Measurements from ENCODE around the gene EXOC6B.

The EXOC6B gene

DNA sequence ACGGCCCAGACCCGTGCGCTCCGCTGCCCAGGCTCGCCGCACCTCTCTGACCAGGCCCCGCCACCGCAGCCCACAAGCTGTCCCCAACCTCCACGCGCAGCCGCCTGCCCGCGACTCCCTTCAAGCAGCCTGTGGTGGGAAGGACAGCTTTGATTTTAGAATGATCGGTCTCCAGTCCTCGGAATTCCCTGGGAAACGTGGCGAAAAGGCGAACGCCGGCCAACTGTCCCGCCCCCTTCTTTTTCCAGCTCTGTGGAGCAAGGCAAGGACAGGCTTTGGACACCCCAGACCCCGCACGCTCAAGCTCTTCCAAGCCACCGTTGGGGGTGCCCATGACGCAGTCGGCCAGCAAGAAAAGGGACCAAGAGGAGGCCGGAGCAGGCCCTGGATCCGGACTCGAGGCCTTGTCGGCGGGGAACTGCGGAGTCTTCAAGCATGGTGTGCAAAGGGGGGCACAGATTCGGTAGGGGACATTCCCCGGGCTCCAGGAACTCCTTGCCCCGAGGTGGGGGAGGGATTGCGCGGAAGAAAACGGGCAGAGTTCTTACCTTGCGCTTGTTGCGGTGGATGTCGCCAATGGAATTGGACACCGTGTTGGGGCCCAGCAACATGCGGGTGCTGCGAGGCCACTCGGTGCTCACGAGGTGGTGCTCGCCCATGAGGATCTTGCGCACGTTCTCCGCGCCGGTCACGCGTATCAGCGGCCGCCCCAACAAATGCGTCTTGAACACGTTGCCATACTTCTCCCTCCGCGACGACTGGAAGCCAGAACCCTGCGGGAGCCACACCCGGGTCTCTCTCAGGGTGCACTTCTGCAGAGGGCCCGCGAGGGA lies 682.2 kb downstream of the EXOC6B start:
- Histone ChIP-seq H3K27me3 (replicated peaks; ENCODE audit: control insufficient read depth, insufficient read depth, low read length) (no peaks in the 10 kb centered on the region; the same call in 1 of the 2 replicates), H3K4me3 (replicated peaks; ENCODE audit: low read depth, low read length) (no peak overlapping the region), H3K36me3 (ENCODE audit: control insufficient read depth, insufficient read depth, low read length) (no peaks in the 10 kb centered on the region)
- no peak for DNase-seq (ENCODE audit: extremely low read depth, insufficient read length)
- no peak for TF ChIP-seq CTCF (IDR thresholded peaks at IDR 0.05; ENCODE audit: insufficient read depth, low read length, poor library complexity, severe bottlenecking)

GRCh38 chr2:72142570-72143440 lies 683.0 kb downstream of the EXOC6B start:
- no peaks in the 10 kb centered on the region; the same call in 1 of the 2 replicates for H3K27me3 ChIP-seq (replicated peaks; ENCODE audit: control insufficient read depth, insufficient read depth, low read length)
- no peak overlapping the region for H3K4me3 ChIP-seq (replicated peaks; ENCODE audit: low read depth, low read length)
- TF ChIP-seq CTCF (IDR thresholded peaks at IDR 0.05; ENCODE audit: insufficient read depth, low read length, poor library complexity, severe bottlenecking), result no peak
- no peak for DNase-seq (ENCODE audit: extremely low read depth, insufficient read length)
- no peaks in the 10 kb centered on the region for H3K36me3 ChIP-seq (ENCODE audit: control insufficient read depth, insufficient read depth, low read length)

DNA sequence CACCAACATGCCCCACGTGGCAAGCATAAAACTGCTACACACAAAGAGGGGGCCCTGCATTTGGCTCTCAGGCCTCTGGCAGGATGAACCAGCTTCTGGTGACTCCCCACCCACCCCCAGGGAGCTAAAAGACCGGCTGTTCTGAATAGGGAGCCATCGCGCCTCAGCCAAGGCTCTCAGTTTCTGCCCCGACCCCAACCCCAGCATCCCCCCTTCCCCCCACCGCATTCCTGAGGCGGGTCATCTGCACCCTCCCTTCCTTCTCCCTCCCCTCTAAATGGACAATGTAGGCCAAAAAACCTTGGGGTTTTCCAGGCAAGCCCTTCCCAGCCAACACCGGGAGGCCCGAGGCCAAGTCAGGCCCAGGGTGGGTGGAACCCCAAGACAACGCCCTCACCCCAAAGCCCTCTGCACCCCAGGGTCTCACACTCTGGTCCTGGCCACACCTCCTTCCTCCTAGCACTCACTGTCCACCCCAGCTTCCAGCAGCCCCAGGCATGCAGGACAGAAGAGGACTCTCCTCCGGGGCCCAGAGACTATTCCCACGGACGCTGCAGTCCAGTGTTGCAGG lies 683.9 kb downstream of the EXOC6B start:
- H3K36me3 ChIP-seq (ENCODE audit: control insufficient read depth, insufficient read depth, low read length), result no peaks in the 10 kb centered on the region
- no peak overlapping the region for H3K4me3 ChIP-seq (replicated peaks; ENCODE audit: low read depth, low read length)
- no peaks in the 10 kb centered on the region; the same call in 1 of the 2 replicates for H3K27me3 ChIP-seq (replicated peaks; ENCODE audit: control insufficient read depth, insufficient read depth, low read length)
- no peak for TF ChIP-seq CTCF (IDR thresholded peaks at IDR 0.05; ENCODE audit: insufficient read depth, low read length, poor library complexity, severe bottlenecking)
- no peak for DNase-seq (ENCODE audit: extremely low read depth, insufficient read length)

- DNase-seq (ENCODE audit: extremely low read depth, insufficient read length), result no peak
- Histone ChIP-seq H3K27me3 (replicated peaks; ENCODE audit: control insufficient read depth, insufficient read depth, low read length) (no peaks in the 10 kb centered on the region; the same call in 1 of the 2 replicates), H3K36me3 (ENCODE audit: control insufficient read depth, insufficient read depth, low read length) (no peaks in the 10 kb centered on the region), H3K4me3 (replicated peaks; ENCODE audit: low read depth, low read length) (no peak overlapping the region)
- no peak for TF ChIP-seq CTCF (IDR thresholded peaks at IDR 0.05; ENCODE audit: insufficient read depth, low read length, poor library complexity, severe bottlenecking)
These were observed 684.7 kb downstream of the EXOC6B start for GRCh38 chr2:72141032-72141645.

- TF ChIP-seq CTCF (IDR thresholded peaks at IDR 0.05; ENCODE audit: insufficient read depth, low read length, poor library complexity, severe bottlenecking), result no peak
- DNase-seq (ENCODE audit: extremely low read depth, insufficient read length), result no peak
- Histone ChIP-seq H3K27me3 (replicated peaks; ENCODE audit: control insufficient read depth, insufficient read depth, low read length) (no peaks in the 10 kb centered on the region; the same call in 1 of the 2 replicates), H3K4me3 (replicated peaks; ENCODE audit: low read depth, low read length) (no peak overlapping the region), H3K36me3 (ENCODE audit: control insufficient read depth, insufficient read depth, low read length) (no peaks in the 10 kb centered on the region)
These were observed 685.2 kb downstream of the EXOC6B start for GRCh38 chr2:72140621-72140960.
